Motor neuron (in vitro differentiated cells): ENCODE measurements around the gene PARD6A. TPM values are rescaled to one million over a fixed set of nuclear protein-coding genes. Genes with fewer than 3 reads are reported as not detected.

Experiments used
- ATAC-seq, 8 experiments: fragments of 200-7000 bp; cut with Tn5 transposase; replicated peaks in 6 of 8; 2 replicates each; pipeline ENCODE4 v1.8.0; 2021; ENCODE audit warnings: mild to moderate bottlenecking in 8 of 8, moderate library complexity in 8 of 8
- H3K27ac ChIP-seq, 2 donors: fragments of 250-450 bp; sonication (Bioruptor Pico); 2 replicates each; pipeline ENCODE4 v1.9.0; 2021; ENCODE audit warnings: antibody characterized with exemption in 2 of 2, mild to moderate bottlenecking in 2 of 2, moderate library complexity in 1 of 2
- H3K4me1 ChIP-seq, 2 donors: fragments of 250-450 bp; sonication (Bioruptor Pico); replicated peaks in 1 of 2; 2 replicates each; pipeline ENCODE4 v1.6.1; 2021; ENCODE audit warnings: antibody characterized with exemption in 2 of 2, mild to moderate bottlenecking in 2 of 2, moderate library complexity in 1 of 2
- H3K4me3 ChIP-seq, 5 donors: fragments of 250-450 bp; sonication (Bioruptor Pico); 2 replicates each; pipeline ENCODE4 v1.9.0; 2021; ENCODE audit warnings: antibody characterized with exemption in 5 of 5, mild to moderate bottlenecking in 5 of 5, moderate library complexity in 4 of 5
- WGBS, 10 experiments: fragments of 450-650 bp; shearing (Covaris generic); methylation state at CpG; one replicate each; pipeline ENCODE4 v1.0.0; 2022; 5-methylcytosine and 5-hydroxymethylcytosine counted together
- in situ Hi-C, 9 experiments: fragments of 400-800 bp; cut with MboI; loops; one replicate each; pipeline ENCODE4 v1.15.0; 2021; ENCODE audit warnings: low sequenced_read_pairs in 9 of 9, low pct_unique_long_range_greater_than_20kb in 2 of 9; ENCODE audit not compliant: unreplicated experiment in 9 of 9
- total RNA-seq, 8 experiments: library from RNA; unstranded; fragments of 300-600 nt; gene quantifications; 2 replicates each; pipeline versions ENCODE4 v1.2.3 to v1.2.4, GENCODE V29; 2022

Gene PARD6A
- total RNA-seq, 8 experiments from 2014 or later = 2.5 to 14.2 (median 12.4) TPM; not detected in 1

DNA sequence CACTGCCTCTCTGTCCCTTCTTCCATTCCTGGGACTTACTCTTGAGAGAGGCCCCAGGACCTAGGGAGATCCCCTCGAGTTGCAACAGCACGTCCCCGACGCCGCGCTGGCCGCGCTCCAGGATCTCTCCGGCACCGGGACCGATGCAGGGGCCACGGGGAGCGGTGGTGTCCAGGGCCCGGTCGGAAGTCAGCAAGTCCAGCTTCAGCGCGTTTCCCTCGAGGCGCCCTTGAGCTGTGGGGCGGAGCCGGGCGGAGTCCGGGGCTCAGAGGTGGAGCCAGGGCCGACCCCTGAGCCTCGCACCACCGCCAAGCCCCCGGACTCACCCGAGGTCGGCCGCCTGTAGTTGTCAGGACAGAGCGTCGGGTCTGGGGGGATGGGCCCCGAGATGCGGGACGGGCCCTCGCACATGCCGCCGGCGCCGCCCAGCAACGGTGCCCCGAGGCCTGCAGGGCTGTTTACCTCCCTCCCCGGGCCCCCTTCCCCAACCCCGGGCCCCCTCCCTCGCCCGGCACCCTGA lies 5.3 kb downstream of the PARD6A start:
- peaks cover 21% of the 10 kb centered on the region in 2 donors for H3K4me1 ChIP-seq
- peak overlapping the region; percentile 55 to 66 (median 64) for H3K4me3 ChIP-seq
- peak; percentile 19 to 38 (median 30) for ATAC-seq
- 0 to 10% methylated on average over 1 to 2 of the region's 46 CpGs; no CpG with 5 or more reads in 8 of the 10 experiments for WGBS, 10 experiments
- in situ Hi-C loops = no loop called here
- H3K27ac ChIP-seq = peak overlapping the region in 1 of 2 donors; percentile 80

DNA sequence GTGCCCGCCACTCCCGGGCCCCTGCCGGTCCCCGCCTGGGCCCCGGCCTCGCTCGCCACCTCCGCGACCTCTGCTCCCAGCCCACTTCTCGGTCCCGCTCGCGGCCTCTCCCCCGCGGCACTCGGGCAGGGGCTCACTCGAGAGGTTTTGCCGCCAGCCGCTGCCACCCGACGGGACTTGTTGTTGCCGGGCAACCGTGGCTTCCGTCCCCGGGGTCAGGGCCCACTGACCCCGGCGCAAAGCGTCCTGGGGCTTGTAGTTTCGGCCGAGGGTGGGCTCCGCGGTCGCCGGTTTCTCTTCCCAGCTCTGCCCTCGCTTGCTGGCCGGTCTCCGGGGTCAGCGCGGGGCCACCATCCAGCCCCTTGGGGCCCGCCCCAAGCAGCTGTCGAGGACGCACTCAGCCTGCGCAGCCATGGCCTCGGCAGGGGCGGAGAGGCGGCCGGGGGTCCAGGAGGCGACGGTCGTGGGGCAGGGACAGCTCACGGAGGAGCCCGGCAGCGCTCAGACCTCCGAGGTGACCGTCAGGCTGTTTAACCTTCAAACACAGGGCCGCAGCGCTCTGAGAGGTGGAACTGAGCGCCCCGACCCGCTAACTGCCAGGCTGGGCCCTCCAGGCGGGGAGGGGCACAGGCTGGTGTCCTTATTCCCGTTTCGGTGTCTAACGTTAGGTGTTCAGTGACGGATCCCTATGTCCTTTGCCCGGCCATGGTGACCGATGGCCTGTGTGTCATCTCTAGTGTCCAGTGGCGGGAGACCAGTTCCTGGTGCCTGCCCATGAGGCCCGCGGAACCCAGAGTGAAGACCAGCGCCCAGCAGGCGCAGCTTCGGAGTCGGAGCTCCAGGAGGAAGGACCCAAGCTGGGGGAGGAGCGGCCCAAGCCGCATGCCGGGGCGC lies 6.0 kb downstream of the PARD6A start, which contains the start of the genes C16orf86 and ENKD1:
Gene C16orf86, plus strand, starts transcription at position 256 of the 894 bp plus-strand sequence. Its CDS starts 157 bp downstream, at position 413.
Gene ENKD1, minus strand, starts transcription at position 192 of the 894 bp plus-strand sequence. CDS start 308 bp downstream, outside the sequence.
- peak; percentile 61 to 76 (median 71) for ATAC-seq
- WGBS, 10 experiments = 13% methylated on average over 3 of the region's 78 CpGs; no CpG with 5 or more reads in 9 of the 10 experiments
- in situ Hi-C loops = no loop called here
- Histone ChIP-seq H3K27ac (peak within 1 kb of the TSS; percentile 23 to 80), H3K4me3 (peak within 1 kb of the TSS; percentile 55 to 66 (median 64)), H3K4me1 (peaks cover 17% of the 10 kb centered on the region in 2 donors)

GRCh38 chr16:67667453-67667816 lies 6.7 kb downstream of the PARD6A start:
- H3K4me3 ChIP-seq = peak overlapping the region in 2 of 5 donors; percentile 64 to 66
- peak in 3 of 8 experiments; percentile 17 to 29 (median 20) for ATAC-seq
- peak overlapping the region; percentile 23 to 80 for H3K27ac ChIP-seq
- WGBS, 10 experiments = 0 to 90% methylated on average over 2 of the region's 10 CpGs; no CpG with 5 or more reads in 8 of the 10 experiments
- H3K4me1 ChIP-seq = peaks cover 16 to 17% of the 10 kb centered on the region in 2 donors
- in situ Hi-C loops = no loop called here

DNA sequence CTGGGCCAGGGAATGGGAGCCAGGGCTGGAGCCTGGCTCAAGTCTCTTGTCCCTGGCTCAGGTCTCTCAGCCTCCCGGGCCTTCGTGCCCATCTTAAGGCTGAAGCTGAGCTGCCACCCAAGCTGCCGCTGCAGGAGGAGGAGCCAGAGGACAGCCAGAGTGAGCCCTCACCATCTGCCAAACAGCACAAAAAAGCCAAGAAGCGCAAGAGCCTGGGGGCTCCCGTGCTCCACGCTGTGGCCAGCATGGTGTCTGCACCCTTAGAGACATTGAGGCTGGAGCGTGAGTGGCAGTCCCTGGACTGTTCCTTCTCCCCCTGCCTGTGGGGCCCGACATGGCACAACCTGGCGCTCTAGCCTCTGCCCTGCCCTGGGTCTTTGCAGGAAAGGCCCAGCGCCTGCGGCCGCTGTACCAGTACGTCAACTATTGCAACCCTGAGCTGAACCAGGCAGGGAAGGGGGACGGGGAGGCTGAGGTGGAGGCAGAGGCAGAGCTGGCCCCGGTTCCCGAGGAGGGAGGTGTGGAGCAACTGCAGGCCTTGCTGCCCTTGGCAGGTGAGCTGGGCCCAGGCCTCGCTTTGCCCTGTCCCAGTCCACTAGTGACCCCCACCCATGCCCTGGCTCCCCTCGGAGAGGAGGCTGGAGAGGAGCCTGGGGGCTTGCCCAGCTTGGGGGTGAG lies 7.2 kb downstream of the PARD6A start:
- peak overlapping the region; percentile 23 to 80 for H3K27ac ChIP-seq
- peak overlapping the region in 1 of 5 donors; percentile 64 for H3K4me3 ChIP-seq
- peak; percentile 66 to 88 (median 84) for ATAC-seq
- in situ Hi-C loops = no loop called here
- peaks cover 16 to 17% of the 10 kb centered on the region in 2 donors for H3K4me1 ChIP-seq
- 0 to 67% (median 5%) methylated on average over 1 to 6 of the region's 18 CpGs; no CpG with 5 or more reads in 4 of the 10 experiments for WGBS, 10 experiments

- WGBS, 10 experiments = 87 to 100% methylated on average over 2 to 5 of the region's 6 CpGs; no CpG with 5 or more reads in 8 of the 10 experiments
- H3K4me3 ChIP-seq = no peak overlapping the region
- in situ Hi-C loops = no loop called here
- H3K27ac ChIP-seq = no peak overlapping the region
- H3K4me1 ChIP-seq = peaks cover 16 to 17% of the 10 kb centered on the region in 2 donors
- ATAC-seq = no peak
These were observed 7.9 kb downstream of the PARD6A start for GRCh38 chr16:67668495-67669157.

- 80 to 89% (median 85%) methylated on average over 3 to 4 of the region's 10 CpGs; no CpG with 5 or more reads in 7 of the 10 experiments for WGBS, 10 experiments
- ATAC-seq = no peak
- Histone ChIP-seq H3K4me3 (no peak overlapping the region), H3K4me1 (peaks cover 16 to 17% of the 10 kb centered on the region in 2 donors), H3K27ac (no peak overlapping the region)
- in situ Hi-C loops = no loop called here
These were observed 8.8 kb downstream of the PARD6A start for GRCh38 chr16:67669499-67670101.

- no peak overlapping the region for H3K27ac ChIP-seq
- peak in 2 of 8 experiments; percentile 2 to 5 for ATAC-seq
- in situ Hi-C loops = no loop called here
- WGBS, 10 experiments = 0 to 57% (median 36%) methylated on average over 1 to 3 of the region's 4 CpGs; no CpG with 5 or more reads in 4 of the 10 experiments
- H3K4me3 ChIP-seq = no peak overlapping the region
- peaks cover 4 to 5% of the 10 kb centered on the region in 2 donors for H3K4me1 ChIP-seq
These were observed 11.5 kb downstream of the PARD6A start for GRCh38 chr16:67672306-67672705.

DNA sequence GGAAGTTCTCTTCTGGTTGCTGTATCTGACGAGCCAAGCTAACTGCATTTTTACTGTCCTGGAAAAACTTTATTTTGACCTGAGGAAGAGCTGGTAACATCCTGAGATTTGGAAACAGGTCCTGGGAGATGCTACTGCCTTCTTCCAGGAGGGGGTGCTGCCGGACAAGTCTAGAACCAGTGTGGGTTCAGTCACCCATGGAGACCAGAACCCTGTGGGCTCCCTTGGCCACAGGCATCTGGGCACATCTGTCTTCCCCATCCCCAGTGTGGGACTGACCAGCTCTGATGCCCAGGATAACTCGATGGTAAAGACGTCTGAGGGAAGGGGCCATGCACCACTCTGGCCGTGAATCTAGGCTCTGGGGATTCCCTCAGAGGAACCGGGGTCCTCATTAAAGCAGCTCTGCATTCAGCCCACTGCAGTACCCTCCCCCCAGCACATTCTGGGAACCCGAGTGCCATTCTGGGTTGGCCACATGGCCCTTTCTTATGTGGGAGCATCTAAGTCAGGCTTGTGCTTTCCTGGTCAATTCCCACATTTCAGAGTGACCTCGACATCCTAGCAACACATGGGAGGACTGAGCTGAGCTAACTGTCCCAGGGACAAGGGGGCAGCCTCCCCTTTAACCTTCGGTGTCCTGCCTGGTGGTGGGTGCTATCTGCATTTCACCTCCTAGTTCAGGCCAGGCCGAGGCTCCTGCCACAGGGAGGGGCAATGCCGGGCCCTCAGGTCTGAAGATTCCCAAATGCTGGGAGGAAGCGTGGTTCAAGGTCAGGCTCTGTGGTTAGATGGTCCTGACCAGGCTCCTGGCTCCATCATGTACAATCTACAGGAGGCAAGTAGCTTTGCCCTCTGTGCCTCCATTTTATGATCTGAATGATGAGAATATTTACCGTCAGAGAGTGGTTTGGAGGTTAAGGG lies 12.2 kb downstream of the PARD6A start:
- 0 to 80% (median 72%) methylated on average over 1 to 11 of the region's 13 CpGs; no CpG with 5 or more reads in 4 of the 10 experiments for WGBS, 10 experiments
- in situ Hi-C loops = no loop called here
- no peak overlapping the region for H3K27ac ChIP-seq

DNA sequence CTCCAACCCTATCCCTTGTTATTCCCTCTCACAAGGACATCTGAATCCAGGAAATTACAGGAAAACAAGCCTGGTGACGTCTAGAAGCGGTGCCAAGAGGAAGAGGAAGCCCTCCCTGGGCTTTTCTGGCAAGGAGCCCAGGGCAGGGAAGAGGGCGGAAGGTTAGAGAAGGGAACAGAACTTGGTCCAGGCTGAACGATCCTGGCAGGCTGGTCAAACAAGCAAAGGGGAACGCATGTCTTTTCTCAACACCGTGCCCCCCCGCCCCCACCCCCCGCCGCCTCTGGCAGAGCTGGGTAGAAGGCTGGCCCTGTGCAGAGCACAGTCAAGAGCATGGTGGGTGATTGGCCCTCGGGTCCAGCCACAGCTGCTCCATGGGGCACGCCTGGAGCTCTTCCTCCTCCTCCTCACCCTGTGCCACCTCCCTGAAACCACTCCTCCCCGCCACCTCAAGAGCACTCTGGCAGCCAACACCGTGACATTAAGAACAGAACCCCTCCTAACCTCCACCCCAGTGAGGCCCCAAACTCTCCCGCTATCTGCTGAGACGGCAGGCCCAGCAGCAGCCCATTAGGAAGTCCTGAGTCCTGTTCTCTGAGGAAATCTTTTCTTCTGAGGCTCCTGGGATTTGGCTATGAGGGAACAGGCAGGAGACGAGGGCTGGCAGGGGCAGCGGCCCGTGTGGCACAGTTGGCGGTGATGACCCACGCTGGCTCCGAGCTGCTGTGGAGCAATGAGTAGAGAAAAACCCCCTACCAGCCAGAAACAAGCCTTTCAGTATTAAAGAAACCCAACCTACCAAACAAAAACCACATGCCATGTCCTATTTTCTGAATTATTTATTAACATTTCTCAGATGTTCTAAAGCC lies 13.2 kb downstream of the PARD6A start:
- H3K4me3 ChIP-seq = no peak overlapping the region
- in situ Hi-C loops = no loop called here
- H3K4me1 ChIP-seq = no peaks in the 10 kb centered on the region
- peak in 1 of 8 experiments; percentile 14 for ATAC-seq
- 23 to 87% (median 80%) methylated on average over 2 to 6 of the region's 21 CpGs; no CpG with 5 or more reads in 4 of the 10 experiments for WGBS, 10 experiments
- H3K27ac ChIP-seq = no peak overlapping the region

More for the DNA sequence above, 12.2 kb downstream of the PARD6A start:
- Histone ChIP-seq H3K4me1 (no peaks in the 10 kb centered on the region), H3K4me3 (no peak overlapping the region)
- ATAC-seq = peak in 5 of 8 experiments; percentile 9 to 55 (median 31)

- WGBS, 10 experiments = 85 to 100% (median 100%) methylated on average over 1 to 4 of the region's 28 CpGs; no CpG with 5 or more reads in 5 of the 10 experiments
- peak in 3 of 8 experiments; percentile 18 to 24 (median 19) for ATAC-seq
- in situ Hi-C loops = no loop called here
- Histone ChIP-seq H3K4me3 (no peak overlapping the region), H3K27ac (no peak overlapping the region), H3K4me1 (no peaks in the 10 kb centered on the region)
These were observed 14.3 kb downstream of the PARD6A start for GRCh38 chr16:67674851-67675578.
